Astrocyte of the cerebellum (primary cell): ENCODE data around the gene PTTG1.

Experiments used
- DNase-seq: peaks from one replicate; pipeline ENCODE4 v3.0.0-alpha.2; 2011; ENCODE audit warnings: low read depth
- H3K4me3 ChIP-seq: 2 replicates; pipeline ENCODE4 v1.5.1; 2011; ENCODE audit warnings: mild to moderate bottlenecking, low read depth, low read length, moderate library complexity
- in situ Hi-C: cut with HindIII; loops from 2 replicates; pipeline ENCODE4 v1.10.0; 2017; ENCODE audit warnings: low sequenced_read_pairs
- TF ChIP-seq, protein P1 (sequence below): IDR thresholded peaks from 2 replicates; pipeline ENCODE4 v1.5.1; 2012; ENCODE audit warnings: low read length, low read depth, moderate library complexity, mild to moderate bottlenecking; ENCODE audit errors: missing control alignments

Gene PTTG1

DNA sequence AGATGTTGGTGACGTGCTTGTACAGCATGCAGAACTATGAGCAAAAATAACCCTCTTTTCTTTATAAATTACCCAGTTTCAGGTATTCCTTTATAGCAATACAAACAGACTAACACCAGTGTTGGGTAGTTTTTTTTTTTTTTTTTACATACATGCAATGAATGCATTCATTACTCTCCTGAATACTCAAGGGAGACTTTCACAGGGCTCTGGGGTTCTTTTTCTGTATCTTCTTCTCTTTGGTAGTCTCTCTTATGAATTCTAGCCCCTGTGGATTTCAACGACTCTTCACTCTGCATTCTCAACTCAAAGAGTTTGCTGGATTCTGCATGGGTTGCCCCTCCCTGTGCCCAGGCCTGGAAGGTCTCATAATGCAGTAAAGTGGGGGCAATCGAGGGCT is 27.8 kb downstream of the PTTG1 start:
- no peak for DNase-seq
- H3K4me3 ChIP-seq, result no peak overlapping the region
- TF ChIP-seq, protein P1, sequence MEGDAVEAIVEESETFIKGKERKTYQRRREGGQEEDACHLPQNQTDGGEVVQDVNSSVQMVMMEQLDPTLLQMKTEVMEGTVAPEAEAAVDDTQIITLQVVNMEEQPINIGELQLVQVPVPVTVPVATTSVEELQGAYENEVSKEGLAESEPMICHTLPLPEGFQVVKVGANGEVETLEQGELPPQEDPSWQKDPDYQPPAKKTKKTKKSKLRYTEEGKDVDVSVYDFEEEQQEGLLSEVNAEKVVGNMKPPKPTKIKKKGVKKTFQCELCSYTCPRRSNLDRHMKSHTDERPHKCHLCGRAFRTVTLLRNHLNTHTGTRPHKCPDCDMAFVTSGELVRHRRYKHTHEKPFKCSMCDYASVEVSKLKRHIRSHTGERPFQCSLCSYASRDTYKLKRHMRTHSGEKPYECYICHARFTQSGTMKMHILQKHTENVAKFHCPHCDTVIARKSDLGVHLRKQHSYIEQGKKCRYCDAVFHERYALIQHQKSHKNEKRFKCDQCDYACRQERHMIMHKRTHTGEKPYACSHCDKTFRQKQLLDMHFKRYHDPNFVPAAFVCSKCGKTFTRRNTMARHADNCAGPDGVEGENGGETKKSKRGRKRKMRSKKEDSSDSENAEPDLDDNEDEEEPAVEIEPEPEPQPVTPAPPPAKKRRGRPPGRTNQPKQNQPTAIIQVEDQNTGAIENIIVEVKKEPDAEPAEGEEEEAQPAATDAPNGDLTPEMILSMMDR, result no peak
- in situ Hi-C loops, result no loop called here

DNA sequence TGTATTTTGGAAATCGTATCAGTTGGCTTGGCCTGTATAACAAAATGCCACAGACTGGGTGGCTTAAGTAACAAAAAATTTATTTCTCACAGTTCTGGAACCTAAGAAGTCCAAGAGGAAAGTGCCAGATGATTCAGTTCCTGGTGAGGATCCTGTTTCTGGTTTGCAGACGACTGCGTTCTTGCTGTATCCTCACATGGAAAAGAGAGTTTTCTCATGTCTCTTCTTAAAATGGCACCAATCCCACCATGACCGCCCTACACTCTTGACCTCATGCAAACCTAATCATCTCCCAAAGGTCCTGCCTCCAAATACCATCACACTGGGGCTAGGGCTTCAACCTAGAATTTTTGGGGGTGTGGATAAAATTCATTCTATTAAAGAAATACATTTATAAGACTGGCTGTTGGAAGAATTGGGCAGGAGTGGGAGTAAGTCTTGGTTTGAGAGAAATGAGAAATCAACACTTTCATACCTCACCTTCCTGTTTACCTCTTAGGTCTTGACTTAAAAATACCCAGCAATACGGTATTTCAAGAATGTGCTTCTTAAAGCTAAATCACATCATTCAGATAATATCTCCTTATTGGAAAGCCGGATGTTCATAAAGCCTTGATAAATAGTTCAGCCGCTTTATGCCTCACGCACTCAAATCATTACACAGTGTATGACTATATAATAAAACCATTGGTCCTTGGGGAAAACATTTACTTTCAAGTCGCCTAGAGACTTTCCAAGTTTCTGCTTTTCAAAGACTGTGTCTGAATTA is 28.7 kb downstream of the PTTG1 start:
- TF ChIP-seq, protein P1, result no peak
- in situ Hi-C loops, result no loop called here

GRCh38 chr5:160451281-160451680 is 29.6 kb downstream of the PTTG1 start:
- TF ChIP-seq, protein P1, result no peak
- in situ Hi-C loops, result no loop called here
- DNase-seq, result no peak
- no peak overlapping the region for H3K4me3 ChIP-seq

More for the DNA sequence above, 28.7 kb downstream of the PTTG1 start:
- DNase-seq, result no peak
- no peak overlapping the region for H3K4me3 ChIP-seq

GRCh38 chr5:160452036-160452435 is 30.4 kb downstream of the PTTG1 start:
- TF ChIP-seq, protein P1, result no peak
- DNase-seq, result no peak
- in situ Hi-C loops, result no loop called here
- H3K4me3 ChIP-seq, result no peak overlapping the region

- no peak overlapping the region for H3K4me3 ChIP-seq
- DNase-seq, result no peak
- in situ Hi-C loops, result no loop called here
- TF ChIP-seq, protein P1, result no peak
Measured at GRCh38 chr5:160452795-160453194, 31.1 kb downstream of the PTTG1 start.

- in situ Hi-C loops, result no loop called here
- DNase-seq, result no peak
- TF ChIP-seq, protein P1, result no peak
- no peak overlapping the region for H3K4me3 ChIP-seq
Measured at GRCh38 chr5:160453751-160454150, 32.1 kb downstream of the PTTG1 start.
